HepG2 (cell line): ENCODE results near the gene MGST1. TPM values are rescaled to one million over a fixed set of nuclear protein-coding genes. Genes with fewer than 3 reads are reported as not detected.

Experiments used
- ATAC-seq: fragments of 200-7000 bp; cut with Tn5 transposase; 3 replicates; pipeline ENCODE4 v1.9.1; 2020; ENCODE audit warnings: mild to moderate bottlenecking, moderate library complexity
- BruUV-seq: library from RNA; stranded (reverse); fragments of 400-500 nt; replicated peaks from 2 replicates; lab custom pipeline; 2021; lab: Mats Ljungman, UMichigan
- CTCF ChIA-PET: fragments of 300-600 bp; formaldehyde crosslinking; extraction: SDS; loops from one replicate; lab custom pipeline; 2021; ENCODE audit warnings: low total read pairs, inconsistent platforms, low intra/inter-chr PET ratio; lab: Yijun Ruan, JAX
- POLR2A ChIA-PET: fragments of 350-600 bp; sonication (Branson Sonifier 250); formaldehyde crosslinking; loops from one replicate; lab custom pipeline; 2020; ENCODE audit warnings: antibody characterized with exemption, inconsistent platforms; lab: Yijun Ruan, JAX
- DNase-seq: peaks from one replicate; pipeline ENCODE4 v3.0.0-alpha.2; 2015; ENCODE audit warnings: low spot score
- FAIRE-seq: peaks from 3 replicates; lab custom pipeline; 2011; peaks lifted over from hg19 to GRCh38; lab: Jason Lieb, UNC
- H2AFZ ChIP-seq: one replicate; pipeline ENCODE4 v1.6.1; 2011; ENCODE audit warnings: low read length, inconsistent platforms
- H3K27ac ChIP-seq: fragments of 300-600 bp; 3 replicates; pipeline ENCODE4 v1.8.0; 2011; ENCODE audit warnings: mixed run types, mild to moderate bottlenecking, mixed read lengths, low read length, inconsistent platforms; ENCODE audit not compliant: insufficient read depth; ENCODE audit errors: extremely low read length
- H3K27me3 ChIP-seq, 2 experiments: fragments of 200-600 bp in 1 of 2; 2 replicates in 1 of 2; 3 replicates in 1 of 2; pipeline versions ENCODE4 v1.6.0 to v1.8.0; 2011; ENCODE audit warnings: low read length in 2 of 2, mild to moderate bottlenecking in 2 of 2, moderate library complexity in 2 of 2, inconsistent platforms in 1 of 2; ENCODE audit not compliant: insufficient read depth in 2 of 2, control insufficient read depth in 1 of 2
- H3K36me3 ChIP-seq, 2 experiments: fragments of 200-600 bp in 1 of 2; replicated peaks in 1 of 2; 2 replicates in 1 of 2; 3 replicates in 1 of 2; pipeline versions ENCODE4 v1.5.1 to v1.8.0; 2011; ENCODE audit warnings: low read length in 2 of 2, inconsistent platforms in 1 of 2; ENCODE audit not compliant: insufficient read depth in 2 of 2, control insufficient read depth in 1 of 2
- H3K4me1 ChIP-seq: 2 replicates; pipeline ENCODE4 v1.5.1; 2012; ENCODE audit warnings: low read length, inconsistent platforms; ENCODE audit not compliant: insufficient read depth
- H3K4me2 ChIP-seq: 2 replicates; pipeline ENCODE4 v1.6.0; 2011; ENCODE audit warnings: low read depth, low read length, inconsistent platforms
- H3K4me3 ChIP-seq, 3 experiments: fragments of 200-600 bp in 1 of 3; sonication (generic), shearing (Covaris generic) in 1 of 3; replicated peaks in 1 of 3; 2 replicates each; pipeline ENCODE4 v1.5.1; 2011 to 2016; ENCODE audit warnings: low read length in 3 of 3, inconsistent platforms in 2 of 3, low read depth in 2 of 3, mild to moderate bottlenecking in 2 of 3, control low read depth in 1 of 3, mixed read lengths in 1 of 3; ENCODE audit not compliant: insufficient read depth in 1 of 3
- H3K79me2 ChIP-seq: one replicate; pipeline ENCODE4 v1.6.1; 2011; ENCODE audit warnings: low read length, inconsistent platforms; ENCODE audit not compliant: insufficient read depth
- H3K9ac ChIP-seq: 2 replicates; pipeline ENCODE4 v1.6.0; 2011; ENCODE audit warnings: mild to moderate bottlenecking, low read depth, low read length, inconsistent platforms; ENCODE audit not compliant: insufficient read depth
- H3K9me3 ChIP-seq: 2 replicates; pipeline ENCODE4 v1.5.1; 2012; ENCODE audit warnings: mild to moderate bottlenecking, low read length
- H4K20me1 ChIP-seq: 2 replicates; pipeline ENCODE4 v1.6.0; 2011; ENCODE audit warnings: inconsistent platforms, mild to moderate bottlenecking, low read length, moderate library complexity; ENCODE audit not compliant: insufficient read depth
- AKAP8 ChIP-seq: sonication (generic); formaldehyde crosslinking; IDR thresholded peaks from 2 replicates; pipeline ENCODE4 v1.5.1; 2020; ENCODE audit warnings: mild to moderate bottlenecking, missing genetic modification reagents
- KDM6A ChIP-seq: IDR thresholded peaks from 2 replicates; pipeline ENCODE4 v1.6.1; 2016; ENCODE audit warnings: low read depth
- MTA3 ChIP-seq: sonication (generic); formaldehyde crosslinking; IDR thresholded peaks from 2 replicates; pipeline ENCODE4 v1.4.0; 2020; ENCODE audit warnings: missing genetic modification reagents
- PAF1 ChIP-seq: IDR thresholded peaks from 2 replicates; pipeline ENCODE4 v1.6.1; 2016; ENCODE audit warnings: missing genetic modification reagents, missing compliant biosample characterization
- SPEN ChIP-seq: sonication (generic); formaldehyde crosslinking; IDR thresholded peaks from 2 replicates; pipeline ENCODE4 v1.5.1; 2020; ENCODE audit warnings: low read depth, mild to moderate bottlenecking, missing genetic modification reagents
- TCF7 ChIP-seq: sonication (generic); IDR thresholded peaks from 2 replicates; pipeline ENCODE4 v1.6.1; 2016; ENCODE audit warnings: antibody characterized with exemption, low read depth
- TOPORS ChIP-seq: sonication (generic); formaldehyde crosslinking; IDR thresholded peaks from 2 replicates; pipeline ENCODE4 v1.8.0; 2023; ENCODE audit warnings: mild to moderate bottlenecking, missing genetic modification reagents
- ZFAT ChIP-seq: sonication (generic); formaldehyde crosslinking; conservative IDR thresholded peaks from 2 replicates; pipeline ENCODE4 v1.8.1; 2023; ENCODE audit warnings: missing genetic modification reagents, inconsistent platforms
- ZFP36L1 ChIP-seq: sonication (generic); formaldehyde crosslinking; IDR thresholded peaks from 2 replicates; pipeline ENCODE4 v1.8.0; 2022; ENCODE audit warnings: mild to moderate bottlenecking, missing genetic modification reagents, moderate library complexity
- ZNF101 ChIP-seq: sonication (generic); formaldehyde crosslinking; IDR thresholded peaks from 2 replicates; pipeline ENCODE4 v1.4.0; 2020; ENCODE audit warnings: mild to moderate bottlenecking, low read depth, missing genetic modification reagents, borderline replicate concordance
- ZNF337 ChIP-seq: sonication (generic); formaldehyde crosslinking; IDR thresholded peaks from 2 replicates; pipeline ENCODE4 v1.5.1; 2020; ENCODE audit warnings: missing genetic modification reagents, low read depth, mild to moderate bottlenecking, borderline replicate concordance
- ZNF468 ChIP-seq: sonication (generic); formaldehyde crosslinking; IDR thresholded peaks from 2 replicates; pipeline ENCODE4 v1.8.0; 2022; ENCODE audit warnings: mild to moderate bottlenecking, moderate library complexity, missing genetic modification reagents
- ZNF510 ChIP-seq: sonication (generic); formaldehyde crosslinking; IDR thresholded peaks from 2 replicates; pipeline ENCODE4 v1.4.0; 2020; ENCODE audit warnings: low read depth, mild to moderate bottlenecking, missing genetic modification reagents
- ZNF83 ChIP-seq: sonication (generic); formaldehyde crosslinking; IDR thresholded peaks from 2 replicates; pipeline ENCODE4 v1.4.0; 2020; ENCODE audit warnings: missing genetic modification reagents, mild to moderate bottlenecking, borderline replicate concordance
- ZNF878 ChIP-seq: sonication (generic); formaldehyde crosslinking; IDR thresholded peaks from 2 replicates; pipeline ENCODE4 v1.8.1; 2023; ENCODE audit warnings: mild to moderate bottlenecking, missing genetic modification reagents, moderate library complexity
- ZNF891 ChIP-seq: sonication (generic); formaldehyde crosslinking; IDR thresholded peaks from 2 replicates; pipeline ENCODE4 v1.5.0; 2020; ENCODE audit warnings: mild to moderate bottlenecking, missing genetic modification reagents
- WGBS: methylation state at CpG from one replicate; pipeline ENCODE4 v1.1.6; 2017; ENCODE audit warnings: low lambda C conversion rate; 5-methylcytosine and 5-hydroxymethylcytosine counted together
- in situ Hi-C: cut with HindIII; loops from 2 replicates; pipeline ENCODE4 v1.10.0; 2017; ENCODE audit warnings: low pct_unique_long_range_greater_than_20kb; ENCODE audit not compliant: extremely low pct_ligation_motif_present
- intact Hi-C: fragments of 100-400 bp; cut with micrococcal nuclease; formaldehyde crosslinking; loops from one replicate; pipeline ENCODE4 v1.10.0; 2022; ENCODE audit not compliant: unreplicated experiment
- polyA plus RNA-seq, 8 experiments: library from polyadenylated mRNA; depleted of rRNA in 3 of 8; stranded (reverse) in 7 of 8; unstranded in 1 of 8; fragments of >200 nt; fragmentation: Illumina TruSeq in 4 of 8; extraction: Trizol in 4 of 8; gene quantifications; 2 replicates each; pipeline versions ENCODE4 v1.2.1 to v1.2.3, GENCODE V29; 2011 to 2016; ENCODE audit warnings: low read depth in 4 of 8, missing spikeins in 1 of 8, mixed read lengths in 1 of 8; ENCODE audit not compliant: insufficient read depth in 1 of 8
- total RNA-seq, 5 experiments: library from RNA; depleted of rRNA; stranded (reverse); fragments of >200 nt; fragmentation: Illumina TruSeq; extraction: Trizol; gene quantifications; 2 replicates each; pipeline ENCODE4 v1.2.3, GENCODE V29; 2016; ENCODE audit warnings: low read depth in 1 of 5
- TF ChIP-seq, protein P1 (sequence below): sonication (generic); formaldehyde crosslinking; IDR thresholded peaks from 2 replicates; pipeline ENCODE4 v1.5.1; 2020; ENCODE audit warnings: missing genetic modification reagents, mild to moderate bottlenecking, borderline replicate concordance

Gene MGST1
- total and polyA plus RNA-seq, 2 of the 13 experiments (the other 11 are each of a cell fraction or from before 2014, with no cell fraction given), result 119 to 152 TPM

DNA sequence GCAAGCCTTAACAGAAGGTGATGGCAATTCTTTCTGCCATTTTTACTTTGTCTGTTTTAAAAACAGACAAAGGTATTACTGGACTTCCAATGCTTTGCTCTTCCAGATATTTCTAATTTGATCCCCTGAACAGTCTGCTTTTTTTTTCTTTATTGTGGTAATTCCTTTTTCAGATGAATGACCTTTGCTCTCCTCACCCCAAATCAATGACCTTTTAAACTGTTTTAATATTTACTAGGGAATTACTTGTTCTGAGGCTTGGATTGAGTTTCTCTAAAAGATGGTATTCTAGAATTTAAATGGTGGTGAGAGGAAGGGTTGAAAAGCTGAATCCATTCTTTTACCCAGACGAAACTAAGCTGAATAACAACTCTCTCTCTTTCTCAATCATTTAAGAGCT is 2.3 kb upstream of the MGST1 start:
- Histone ChIP-seq H3K27me3 (no peaks in the 10 kb centered on the region), H3K4me3 (no peak overlapping the region), H2AFZ (no peak overlapping the region), H4K20me1 (no peaks in the 10 kb centered on the region; the same call in 1 of the 2 replicates), H3K4me2 (no peak overlapping the region), H3K9ac (no peak overlapping the region), H3K27ac (no peak overlapping the region), H3K79me2 (peaks cover 24% of the 10 kb centered on the region), H3K9me3 (no peaks in the 10 kb centered on the region), H3K36me3 (no peaks in the 10 kb centered on the region), H3K4me1 (peaks cover 42% of the 10 kb centered on the region)
- in situ Hi-C loops (no loop called here), intact Hi-C loops (no loop called here)
- FAIRE-seq (no peak), DNase-seq (no peak), ATAC-seq (no peak)
- ChIA-PET POLR2A (no interaction called here), CTCF (no interaction called here)
- no TSS peak for BruUV-seq
- no peak for TF ChIP-seq AKAP8 (CRISPR knock-in tag)
- no peak for TF ChIP-seq ZNF101 (CRISPR knock-in tag)
- no peak for TF ChIP-seq ZNF878
- no peak for TF ChIP-seq SPEN
- TF ChIP-seq ZNF337 (CRISPR knock-in tag), result no peak
- no peak for TF ChIP-seq TCF7
- TF ChIP-seq ZNF510 (CRISPR knock-in tag), result no peak
- TF ChIP-seq ZFP36L1 (CRISPR knock-in tag), result no peak
- no peak for TF ChIP-seq MTA3
- no peak for TF ChIP-seq PAF1
- TF ChIP-seq, protein P1, sequence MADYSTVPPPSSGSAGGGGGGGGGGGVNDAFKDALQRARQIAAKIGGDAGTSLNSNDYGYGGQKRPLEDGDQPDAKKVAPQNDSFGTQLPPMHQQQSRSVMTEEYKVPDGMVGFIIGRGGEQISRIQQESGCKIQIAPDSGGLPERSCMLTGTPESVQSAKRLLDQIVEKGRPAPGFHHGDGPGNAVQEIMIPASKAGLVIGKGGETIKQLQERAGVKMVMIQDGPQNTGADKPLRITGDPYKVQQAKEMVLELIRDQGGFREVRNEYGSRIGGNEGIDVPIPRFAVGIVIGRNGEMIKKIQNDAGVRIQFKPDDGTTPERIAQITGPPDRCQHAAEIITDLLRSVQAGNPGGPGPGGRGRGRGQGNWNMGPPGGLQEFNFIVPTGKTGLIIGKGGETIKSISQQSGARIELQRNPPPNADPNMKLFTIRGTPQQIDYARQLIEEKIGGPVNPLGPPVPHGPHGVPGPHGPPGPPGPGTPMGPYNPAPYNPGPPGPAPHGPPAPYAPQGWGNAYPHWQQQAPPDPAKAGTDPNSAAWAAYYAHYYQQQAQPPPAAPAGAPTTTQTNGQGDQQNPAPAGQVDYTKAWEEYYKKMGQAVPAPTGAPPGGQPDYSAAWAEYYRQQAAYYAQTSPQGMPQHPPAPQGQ (CRISPR knock-in tag), result no peak
- no peak for TF ChIP-seq ZNF891
- no peak for TF ChIP-seq ZNF83 (CRISPR knock-in tag)
- no peak for TF ChIP-seq TOPORS (CRISPR knock-in tag)
- TF ChIP-seq KDM6A (CRISPR knock-in tag), result no peak
- no peak for TF ChIP-seq ZNF468 (CRISPR knock-in tag)
- no peak for TF ChIP-seq ZFAT (CRISPR knock-in tag)
- 80% methylated on average over 1 of the region's 1 CpG for WGBS
